HepG2 (cell line): Measurements from ENCODE around the gene CNTN4. TPM values are rescaled to one million over a fixed set of nuclear protein-coding genes. Genes with fewer than 3 reads are reported as not detected.

Experiments
- ATAC-seq: fragments of 200-7000 bp; cut with Tn5 transposase; 3 replicates; pipeline ENCODE4 v1.9.1; 2020; ENCODE audit warnings: mild to moderate bottlenecking, moderate library complexity
- BruUV-seq: library from RNA; stranded (reverse); fragments of 400-500 nt; replicated peaks from 2 replicates; lab custom pipeline; 2021; lab: Mats Ljungman, UMichigan
- CTCF ChIA-PET: fragments of 300-600 bp; formaldehyde crosslinking; extraction: SDS; loops from one replicate; lab custom pipeline; 2021; ENCODE audit warnings: low total read pairs, inconsistent platforms, low intra/inter-chr PET ratio; lab: Yijun Ruan, JAX
- POLR2A ChIA-PET: fragments of 350-600 bp; sonication (Branson Sonifier 250); formaldehyde crosslinking; loops from one replicate; lab custom pipeline; 2020; ENCODE audit warnings: antibody characterized with exemption, inconsistent platforms; lab: Yijun Ruan, JAX
- DNase-seq: peaks from one replicate; pipeline ENCODE4 v3.0.0-alpha.2; 2015; ENCODE audit warnings: low spot score
- FAIRE-seq: peaks from 3 replicates; lab custom pipeline; 2011; peaks lifted over from hg19 to GRCh38; lab: Jason Lieb, UNC
- H2AFZ ChIP-seq: one replicate; pipeline ENCODE4 v1.6.1; 2011; ENCODE audit warnings: low read length, inconsistent platforms
- H3K27ac ChIP-seq: fragments of 300-600 bp; 3 replicates; pipeline ENCODE4 v1.8.0; 2011; ENCODE audit warnings: mixed run types, mild to moderate bottlenecking, mixed read lengths, low read length, inconsistent platforms; ENCODE audit not compliant: insufficient read depth; ENCODE audit errors: extremely low read length
- H3K27me3 ChIP-seq, 2 experiments: fragments of 200-600 bp in 1 of 2; 2 replicates in 1 of 2; 3 replicates in 1 of 2; pipeline versions ENCODE4 v1.6.0 to v1.8.0; 2011; ENCODE audit warnings: low read length in 2 of 2, mild to moderate bottlenecking in 2 of 2, moderate library complexity in 2 of 2, inconsistent platforms in 1 of 2; ENCODE audit not compliant: insufficient read depth in 2 of 2, control insufficient read depth in 1 of 2
- H3K36me3 ChIP-seq, 2 experiments: fragments of 200-600 bp in 1 of 2; replicated peaks in 1 of 2; 2 replicates in 1 of 2; 3 replicates in 1 of 2; pipeline versions ENCODE4 v1.5.1 to v1.8.0; 2011; ENCODE audit warnings: low read length in 2 of 2, inconsistent platforms in 1 of 2; ENCODE audit not compliant: insufficient read depth in 2 of 2, control insufficient read depth in 1 of 2
- H3K4me1 ChIP-seq: 2 replicates; pipeline ENCODE4 v1.5.1; 2012; ENCODE audit warnings: low read length, inconsistent platforms; ENCODE audit not compliant: insufficient read depth
- H3K4me2 ChIP-seq: 2 replicates; pipeline ENCODE4 v1.6.0; 2011; ENCODE audit warnings: low read depth, low read length, inconsistent platforms
- H3K4me3 ChIP-seq, 3 experiments: fragments of 200-600 bp in 1 of 3; sonication (generic), shearing (Covaris generic) in 1 of 3; replicated peaks in 1 of 3; 2 replicates each; pipeline ENCODE4 v1.5.1; 2011 to 2016; ENCODE audit warnings: low read length in 3 of 3, inconsistent platforms in 2 of 3, low read depth in 2 of 3, mild to moderate bottlenecking in 2 of 3, control low read depth in 1 of 3, mixed read lengths in 1 of 3; ENCODE audit not compliant: insufficient read depth in 1 of 3
- H3K79me2 ChIP-seq: one replicate; pipeline ENCODE4 v1.6.1; 2011; ENCODE audit warnings: low read length, inconsistent platforms; ENCODE audit not compliant: insufficient read depth
- H3K9ac ChIP-seq: 2 replicates; pipeline ENCODE4 v1.6.0; 2011; ENCODE audit warnings: mild to moderate bottlenecking, low read depth, low read length, inconsistent platforms; ENCODE audit not compliant: insufficient read depth
- H3K9me3 ChIP-seq: 2 replicates; pipeline ENCODE4 v1.5.1; 2012; ENCODE audit warnings: mild to moderate bottlenecking, low read length
- H4K20me1 ChIP-seq: 2 replicates; pipeline ENCODE4 v1.6.0; 2011; ENCODE audit warnings: inconsistent platforms, mild to moderate bottlenecking, low read length, moderate library complexity; ENCODE audit not compliant: insufficient read depth
- ARNT2 ChIP-seq: sonication (generic); formaldehyde crosslinking; IDR thresholded peaks from 2 replicates; pipeline ENCODE4 v1.8.0; 2022; ENCODE audit warnings: mild to moderate bottlenecking, low read depth, missing genetic modification reagents, moderate library complexity
- MAFF ChIP-seq: IDR thresholded peaks from 2 replicates; pipeline ENCODE4 v1.6.1; 2011; ENCODE audit warnings: low read depth, low read length, improper control_type of control experiment
- MAFK ChIP-seq, 2 experiments: IDR thresholded peaks in 1 of 2; conservative IDR thresholded peaks in 1 of 2; 2 replicates each; pipeline ENCODE4 v1.6.1; 2011; ENCODE audit warnings: improper control_type of control experiment in 2 of 2, low read length in 2 of 2
- NFE2L2 ChIP-seq: fragments of 150-350 bp; IDR thresholded peaks from 2 replicates; pipeline ENCODE4 v1.6.1; 2014; ENCODE audit warnings: low read length
- RAD51 ChIP-seq: fragments of 450-650 bp; IDR thresholded peaks from 2 replicates; pipeline ENCODE4 v1.6.1; 2016; ENCODE audit warnings: borderline replicate concordance
- TAF1 ChIP-seq: sonication (generic); formaldehyde crosslinking; IDR thresholded peaks from 2 replicates; pipeline ENCODE4 v1.4.0; 2020; ENCODE audit warnings: missing genetic modification reagents
- USF2 ChIP-seq, 2 experiments: sonication (generic) in 1 of 2; formaldehyde crosslinking in 1 of 2; IDR thresholded peaks; 2 replicates each; pipeline versions ENCODE4 v1.5.1 to v1.6.1; 2011 to 2020; ENCODE audit warnings: borderline replicate concordance in 1 of 2, low read depth in 1 of 2, low read length in 1 of 2, mild to moderate bottlenecking in 1 of 2, missing genetic modification reagents in 1 of 2, moderate library complexity in 1 of 2
- ZFP90 ChIP-seq: sonication (generic); formaldehyde crosslinking; IDR thresholded peaks from 2 replicates; pipeline ENCODE4 v1.8.0; 2022; ENCODE audit warnings: missing genetic modification reagents, mild to moderate bottlenecking, inconsistent platforms, borderline replicate concordance
- ZNF556 ChIP-seq: sonication (generic); formaldehyde crosslinking; IDR thresholded peaks from 2 replicates; pipeline ENCODE4 v1.4.0; 2020; ENCODE audit warnings: mild to moderate bottlenecking, missing genetic modification reagents, borderline replicate concordance
- ZNF724P ChIP-seq: sonication (generic); formaldehyde crosslinking; IDR thresholded peaks from 2 replicates; pipeline ENCODE4 v1.8.0; 2022; ENCODE audit warnings: missing genetic modification reagents, borderline replicate concordance
- WGBS: methylation state at CpG from one replicate; pipeline ENCODE4 v1.1.6; 2017; ENCODE audit warnings: low lambda C conversion rate; 5-methylcytosine and 5-hydroxymethylcytosine counted together
- in situ Hi-C: cut with HindIII; loops from 2 replicates; pipeline ENCODE4 v1.10.0; 2017; ENCODE audit warnings: low pct_unique_long_range_greater_than_20kb; ENCODE audit not compliant: extremely low pct_ligation_motif_present
- intact Hi-C: fragments of 100-400 bp; cut with micrococcal nuclease; formaldehyde crosslinking; loops from one replicate; pipeline ENCODE4 v1.10.0; 2022; ENCODE audit not compliant: unreplicated experiment
- polyA plus RNA-seq, 8 experiments: library from polyadenylated mRNA; depleted of rRNA in 3 of 8; stranded (reverse) in 7 of 8; unstranded in 1 of 8; fragments of >200 nt; fragmentation: Illumina TruSeq in 4 of 8; extraction: Trizol in 4 of 8; gene quantifications; 2 replicates each; pipeline versions ENCODE4 v1.2.1 to v1.2.3, GENCODE V29; 2011 to 2016; ENCODE audit warnings: low read depth in 4 of 8, missing spikeins in 1 of 8, mixed read lengths in 1 of 8; ENCODE audit not compliant: insufficient read depth in 1 of 8
- total RNA-seq, 5 experiments: library from RNA; depleted of rRNA; stranded (reverse); fragments of >200 nt; fragmentation: Illumina TruSeq; extraction: Trizol; gene quantifications; 2 replicates each; pipeline ENCODE4 v1.2.3, GENCODE V29; 2016; ENCODE audit warnings: low read depth in 1 of 5

CNTN4 gene
- total and polyA plus RNA-seq, 2 of the 13 experiments (the other 11 are each of a cell fraction or from before 2014, with no cell fraction given), result 0.01 to 0.13 TPM

DNA sequence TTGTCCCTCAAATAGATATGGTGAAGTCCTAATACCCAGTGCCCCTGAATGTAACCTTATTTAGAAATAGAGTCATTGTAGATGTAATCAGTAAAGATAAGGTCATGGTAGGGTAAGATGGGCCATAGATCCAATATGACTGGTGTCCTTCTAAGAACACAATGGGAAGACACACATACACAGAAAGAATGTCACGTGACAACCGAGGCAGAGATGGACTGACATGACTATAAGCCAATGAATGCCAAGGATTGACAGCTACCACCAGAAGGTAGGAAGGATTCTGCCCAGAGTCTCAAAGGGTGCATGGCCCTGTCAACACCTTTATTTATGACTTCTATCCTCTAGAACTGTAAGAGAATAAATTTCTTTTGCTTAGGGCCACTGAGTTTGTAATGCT, 780.4 kb downstream of the CNTN4 start:
- 0% methylated on average over 2 of the region's 2 CpGs for WGBS
- Histone ChIP-seq H3K9me3 (no peaks in the 10 kb centered on the region), H3K4me3 (no peak overlapping the region), H3K4me1 (no peaks in the 10 kb centered on the region), H3K27me3 (no peaks in the 10 kb centered on the region), H4K20me1 (no peaks in the 10 kb centered on the region), H3K4me2 (no peak overlapping the region), H3K79me2 (no peaks in the 10 kb centered on the region), H3K36me3 (no peaks in the 10 kb centered on the region), H2AFZ (no peak overlapping the region), H3K9ac (no peak overlapping the region), H3K27ac (no peak overlapping the region)
- in situ Hi-C loops (no loop called here), intact Hi-C loops (no loop called here)
- ChIA-PET POLR2A (no interaction called here), CTCF (no interaction called here)
- ATAC-seq (no peak), FAIRE-seq (no peak)
- BruUV-seq, result no TSS peak
- peak; percentile 54; the same call in 1 of the 2 replicates for TF ChIP-seq USF2 (IDR thresholded peaks at IDR 0.05; ENCODE audit: low read depth, low read length)
- no peak for TF ChIP-seq USF2 (CRISPR knock-in tag; IDR thresholded peaks at IDR 0.05; ENCODE audit: borderline replicate concordance)
- no peak for TF ChIP-seq ZNF556 (CRISPR knock-in tag)
- TF ChIP-seq ZFP90 (CRISPR knock-in tag), result no peak
- TF ChIP-seq RAD51, result peak; percentile 84
- TF ChIP-seq, all 625 proteins: peak for 2
- no peak for DNase-seq

- Histone ChIP-seq H3K4me3 (no peak overlapping the region), H3K4me1 (no peaks in the 10 kb centered on the region), H3K36me3 (no peaks in the 10 kb centered on the region), H2AFZ (no peak overlapping the region), H4K20me1 (no peaks in the 10 kb centered on the region), H3K79me2 (no peaks in the 10 kb centered on the region), H3K9ac (no peak overlapping the region), H3K27me3 (no peaks in the 10 kb centered on the region), H3K4me2 (no peak overlapping the region), H3K9me3 (no peaks in the 10 kb centered on the region), H3K27ac (no peak overlapping the region)
- DNase-seq (no peak), FAIRE-seq (no peak), ATAC-seq (no peak)
- intact Hi-C loops, result no loop called here
- BruUV-seq, result no TSS peak
- ChIA-PET POLR2A (no interaction called here), CTCF (no interaction called here)
- in situ Hi-C loops, result no loop called here
- peak; percentile 91 for TF ChIP-seq NFE2L2
- TF ChIP-seq ARNT2, result no peak
- TF ChIP-seq ZNF724P (CRISPR knock-in tag), result no peak
- peak; percentile 61 for TF ChIP-seq MAFF
- TF ChIP-seq MAFK (conservative IDR thresholded peaks at IDR 0.05 in 1 of 2, IDR thresholded peaks at IDR 0.05 in 1 of 2; ENCODE audit: low read length in 2 of 2), result peak; percentile 68 to 81; a peak in 3 of 4 replicates
- TF ChIP-seq TAF1 (CRISPR knock-in tag), result no peak
Measured at GRCh38 chr3:2879587-2879986, 780.9 kb downstream of the CNTN4 start.
